DND-41 (cell line): Measurements from ENCODE around the gene JARID2.

Source experiments
- ATAC-seq: fragments of 200-7000 bp; cut with Tn5 transposase; 3 replicates; pipeline ENCODE4 v1.9.1; 2021; ENCODE audit warnings: low read depth; ENCODE audit not compliant: insufficient read depth
- DNase-seq: peaks from one replicate; pipeline ENCODE4 v3.0.0-alpha.2; 2020
- H2AFZ ChIP-seq: 2 replicates; pipeline ENCODE4 v1.6.0; 2012; ENCODE audit warnings: low read depth, low read length
- H3K27ac ChIP-seq: 2 replicates; pipeline ENCODE4 v1.5.1; 2012; ENCODE audit warnings: low read length, inconsistent platforms
- H3K27me3 ChIP-seq: fragments of 200-600 bp; sonication (generic); 2 replicates; pipeline ENCODE4 v1.6.0; 2012; ENCODE audit warnings: low read length, mild to moderate bottlenecking, inconsistent platforms; ENCODE audit not compliant: insufficient read depth, poor library complexity
- H3K36me3 ChIP-seq: 2 replicates; pipeline ENCODE4 v1.5.1; 2012; ENCODE audit warnings: low read length, inconsistent platforms; ENCODE audit not compliant: insufficient read depth
- H3K4me1 ChIP-seq: 2 replicates; pipeline ENCODE4 v1.5.1; 2012; ENCODE audit warnings: mild to moderate bottlenecking, low read length; ENCODE audit not compliant: insufficient read depth
- H3K4me2 ChIP-seq: 2 replicates; pipeline ENCODE4 v1.6.0; 2012; ENCODE audit warnings: mild to moderate bottlenecking, moderate library complexity, low read length, inconsistent platforms; ENCODE audit not compliant: insufficient read depth
- H3K4me3 ChIP-seq, 2 experiments: fragments of 200-600 bp in 1 of 2; shearing (Covaris generic) in 1 of 2; 2 replicates each; pipeline ENCODE4 v1.5.1; 2012 to 2016; ENCODE audit warnings: inconsistent platforms in 2 of 2, low read length in 2 of 2, mild to moderate bottlenecking in 2 of 2, low read depth in 1 of 2, moderate library complexity in 1 of 2
- H3K79me2 ChIP-seq: 2 replicates; pipeline ENCODE4 v1.6.0; 2012; ENCODE audit warnings: low read length, inconsistent platforms; ENCODE audit not compliant: insufficient read depth
- H3K9ac ChIP-seq: 2 replicates; pipeline ENCODE4 v1.6.0; 2012; ENCODE audit warnings: low read depth, mild to moderate bottlenecking, inconsistent platforms, low read length, moderate library complexity
- H3K9me3 ChIP-seq: 2 replicates; pipeline ENCODE4 v1.5.1; 2012; ENCODE audit warnings: low read length, moderate library complexity, mild to moderate bottlenecking, inconsistent platforms; ENCODE audit not compliant: insufficient read depth, severe bottlenecking
- H4K20me1 ChIP-seq: 2 replicates; pipeline ENCODE4 v1.6.0; 2012; ENCODE audit warnings: low read length; ENCODE audit not compliant: insufficient read depth
- EZH2 ChIP-seq: IDR thresholded peaks from 3 replicates; pipeline ENCODE4 v1.6.1; 2012; ENCODE audit warnings: borderline replicate concordance, low read depth, mild to moderate bottlenecking, moderate library complexity, low read length, inconsistent platforms; ENCODE audit not compliant: severe bottlenecking
- TF ChIP-seq, protein P1 (sequence below): IDR thresholded peaks from 2 replicates; pipeline ENCODE4 v1.5.1; 2012; ENCODE audit warnings: borderline replicate concordance, low read length, moderate library complexity, mild to moderate bottlenecking; ENCODE audit not compliant: poor library complexity, severe bottlenecking; ENCODE audit errors: extremely low read depth

The JARID2 gene

GRCh38 chr6:15351631-15352030 lies 105.8 kb downstream of the JARID2 start:
- H3K27ac ChIP-seq, result no peak overlapping the region
- no peaks in the 10 kb centered on the region for H3K36me3 ChIP-seq
- no peak overlapping the region for H3K9ac ChIP-seq
- H3K27me3 ChIP-seq, result no peaks in the 10 kb centered on the region
- no peak overlapping the region for H3K4me3 ChIP-seq
- TF ChIP-seq, protein P1, sequence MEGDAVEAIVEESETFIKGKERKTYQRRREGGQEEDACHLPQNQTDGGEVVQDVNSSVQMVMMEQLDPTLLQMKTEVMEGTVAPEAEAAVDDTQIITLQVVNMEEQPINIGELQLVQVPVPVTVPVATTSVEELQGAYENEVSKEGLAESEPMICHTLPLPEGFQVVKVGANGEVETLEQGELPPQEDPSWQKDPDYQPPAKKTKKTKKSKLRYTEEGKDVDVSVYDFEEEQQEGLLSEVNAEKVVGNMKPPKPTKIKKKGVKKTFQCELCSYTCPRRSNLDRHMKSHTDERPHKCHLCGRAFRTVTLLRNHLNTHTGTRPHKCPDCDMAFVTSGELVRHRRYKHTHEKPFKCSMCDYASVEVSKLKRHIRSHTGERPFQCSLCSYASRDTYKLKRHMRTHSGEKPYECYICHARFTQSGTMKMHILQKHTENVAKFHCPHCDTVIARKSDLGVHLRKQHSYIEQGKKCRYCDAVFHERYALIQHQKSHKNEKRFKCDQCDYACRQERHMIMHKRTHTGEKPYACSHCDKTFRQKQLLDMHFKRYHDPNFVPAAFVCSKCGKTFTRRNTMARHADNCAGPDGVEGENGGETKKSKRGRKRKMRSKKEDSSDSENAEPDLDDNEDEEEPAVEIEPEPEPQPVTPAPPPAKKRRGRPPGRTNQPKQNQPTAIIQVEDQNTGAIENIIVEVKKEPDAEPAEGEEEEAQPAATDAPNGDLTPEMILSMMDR, result no peak
- no peak for TF ChIP-seq EZH2
- H3K4me2 ChIP-seq, result no peak overlapping the region
- no peak overlapping the region for H2AFZ ChIP-seq
- no peak for ATAC-seq
- no peaks in the 10 kb centered on the region for H3K9me3 ChIP-seq
- no peaks in the 10 kb centered on the region for H3K4me1 ChIP-seq
- peaks cover 68% of the 10 kb centered on the region for H3K79me2 ChIP-seq
- H4K20me1 ChIP-seq, result peaks cover 59% of the 10 kb centered on the region
- no peak for DNase-seq

DNA sequence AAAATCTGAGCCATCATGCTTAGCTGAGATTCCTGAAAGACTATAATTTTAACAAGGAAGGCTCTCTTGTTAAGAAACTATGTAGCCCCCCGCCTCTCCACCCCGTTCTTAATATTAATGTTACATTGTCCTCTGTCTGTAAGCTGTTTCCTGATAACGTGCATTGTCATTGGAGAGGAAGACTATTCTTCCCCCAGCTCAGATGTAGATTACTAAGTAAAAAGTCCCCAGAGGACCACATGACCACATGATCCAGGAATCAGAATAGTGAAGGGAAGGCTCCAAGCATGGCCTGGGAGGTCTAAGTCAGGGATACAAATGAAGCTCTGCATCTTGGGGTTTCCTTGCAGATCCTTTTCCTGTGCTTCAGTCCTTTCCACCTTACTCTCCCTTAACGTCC lies 106.4 kb downstream of the JARID2 start:
- H3K9ac ChIP-seq, result no peak overlapping the region
- peaks cover 62% of the 10 kb centered on the region for H3K79me2 ChIP-seq
- no peaks in the 10 kb centered on the region for H3K27me3 ChIP-seq
- DNase-seq, result no peak
- no peaks in the 10 kb centered on the region for H3K4me1 ChIP-seq
- no peak overlapping the region for H3K4me3 ChIP-seq
- H4K20me1 ChIP-seq, result peaks cover 54% of the 10 kb centered on the region
- TF ChIP-seq EZH2, result no peak
- TF ChIP-seq, protein P1, result no peak
- no peak overlapping the region for H3K27ac ChIP-seq
- no peak overlapping the region for H3K4me2 ChIP-seq
- no peak for ATAC-seq
- no peaks in the 10 kb centered on the region for H3K9me3 ChIP-seq
- no peak overlapping the region for H2AFZ ChIP-seq
- H3K36me3 ChIP-seq, result no peaks in the 10 kb centered on the region

DNA sequence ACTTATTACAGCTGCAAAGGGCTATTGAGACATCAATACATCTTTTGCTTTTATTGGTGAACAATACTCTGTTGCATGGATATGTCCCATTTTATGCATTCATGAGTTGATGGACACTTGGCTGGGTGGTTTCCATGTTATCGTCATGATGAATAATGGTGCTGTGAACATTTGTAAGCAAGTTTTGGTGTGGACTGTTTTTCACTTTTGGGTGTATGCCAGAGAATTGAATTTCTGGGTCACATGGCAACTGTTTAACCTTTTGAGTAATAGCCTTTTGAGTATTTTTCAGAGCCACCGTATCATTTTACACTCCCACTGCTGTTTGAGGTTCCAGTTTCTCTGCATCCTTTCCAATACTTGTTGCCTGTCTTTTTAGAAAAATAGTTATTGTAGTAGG lies 107.0 kb downstream of the JARID2 start:
- no peak overlapping the region for H3K27ac ChIP-seq
- no peak overlapping the region for H3K4me3 ChIP-seq
- H3K9ac ChIP-seq, result no peak overlapping the region
- ATAC-seq (no peak), DNase-seq (no peak)
- H3K36me3 ChIP-seq, result no peaks in the 10 kb centered on the region
- peaks cover 59% of the 10 kb centered on the region for H3K79me2 ChIP-seq
- H2AFZ ChIP-seq, result no peak overlapping the region
- H3K4me1 ChIP-seq, result no peaks in the 10 kb centered on the region
- H3K9me3 ChIP-seq, result no peaks in the 10 kb centered on the region
- TF ChIP-seq EZH2, result no peak
- TF ChIP-seq, protein P1, result no peak
- H3K27me3 ChIP-seq, result no peaks in the 10 kb centered on the region
- H4K20me1 ChIP-seq, result peaks cover 49% of the 10 kb centered on the region
- H3K4me2 ChIP-seq, result no peak overlapping the region

- no peak overlapping the region for H3K4me3 ChIP-seq
These were observed 109.8 kb downstream of the JARID2 start for GRCh38 chr6:15355683-15356099.

More at GRCh38 chr6:15355683-15356099, 109.8 kb downstream of the JARID2 start:
- Histone ChIP-seq H4K20me1 (peaks cover 43% of the 10 kb centered on the region), H3K36me3 (no peaks in the 10 kb centered on the region), H3K9ac (no peak overlapping the region), H3K9me3 (no peaks in the 10 kb centered on the region), H3K79me2 (peaks cover 63% of the 10 kb centered on the region), H3K4me1 (no peaks in the 10 kb centered on the region), H3K4me2 (no peak overlapping the region), H3K27ac (no peak overlapping the region), H3K27me3 (no peaks in the 10 kb centered on the region), H2AFZ (no peak overlapping the region)
- no peak for ATAC-seq
- no peak for TF ChIP-seq EZH2
- TF ChIP-seq, protein P1, result no peak
- DNase-seq, result no peak
